CD4-positive, alpha-beta T cell treated with Interferon alpha-2 for 1 hour (primary cell): ENCODE results near the gene PFKP.
"Not testable (repeated sequence)": the region's sequence is repeated elsewhere in the genome, so short reads cannot be mapped to it uniquely, and the experiment has no call there.

Experiments
- DNase-seq, 2 donors: peaks; one replicate each; pipeline ENCODE4 v3.0.0-alpha.2; 2020 to 2022

The PFKP gene

GRCh38 chr10:3047596-3047995 is 19.8 kb upstream of the PFKP start:
- DNase-seq: no peak

- no peak for DNase-seq
These were observed 19.0 kb upstream of the PFKP start for GRCh38 chr10:3048119-3049019.

GRCh38 chr10:3051692-3052091 is 15.7 kb upstream of the PFKP start:
- DNase-seq: no peak

- DNase-seq: no peak
These were observed 14.2 kb upstream of the PFKP start for GRCh38 chr10:3053155-3053554.

GRCh38 chr10:3054183-3054850 is 13.0 kb upstream of the PFKP start:
- DNase-seq: no peak

GRCh38 chr10:3054851-3055199 is 12.5 kb upstream of the PFKP start:
- no peak for DNase-seq

- no peak for DNase-seq
These were observed 10.9 kb upstream of the PFKP start for GRCh38 chr10:3056280-3057037.

GRCh38 chr10:3057946-3058345 is 9.4 kb upstream of the PFKP start:
- peak in 1 of 2 donors; percentile 19 for DNase-seq

- no peak for DNase-seq
These were observed 7.4 kb upstream of the PFKP start for GRCh38 chr10:3059974-3060373.

GRCh38 chr10:3060481-3060889 is 6.9 kb upstream of the PFKP start:
- no peak for DNase-seq

- DNase-seq: not testable (repeated sequence)
These were observed 5.9 kb upstream of the PFKP start for GRCh38 chr10:3061323-3061898.

GRCh38 chr10:3062502-3063186 is 4.7 kb upstream of the PFKP start:
- no peak for DNase-seq

- no peak for DNase-seq
These were observed 2.9 kb upstream of the PFKP start for GRCh38 chr10:3064423-3064822.

- DNase-seq: no peak
These were observed 1.7 kb upstream of the PFKP start for GRCh38 chr10:3065622-3066021.

GRCh38 chr10:3066317-3067117 is 831 bp upstream of the PFKP start:
- no peak for DNase-seq

- peak in 1 of 2 donors; percentile 25 for DNase-seq
These were observed 471 bp downstream of the PFKP start for GRCh38 chr10:3067859-3068179.

GRCh38 chr10:3068201-3068967 is 1.0 kb downstream of the PFKP start:
- DNase-seq: peak; percentile 29 to 60

GRCh38 chr10:3068968-3069737 is 1.8 kb downstream of the PFKP start:
- DNase-seq: peak in 1 of 2 donors; percentile 22

GRCh38 chr10:3069876-3070275 is 2.5 kb downstream of the PFKP start:
- DNase-seq: no peak
